SU-DHL-6 (cell line): ENCODE measurements around the gene TMEM168.

ENCODE experiments used
- H2AFZ ChIP-seq: fragments of 200-600 bp; sonication (generic); 2 replicates; pipeline ENCODE4 v1.6.1; 2014; ENCODE audit warnings: low read depth, mild to moderate bottlenecking, moderate library complexity, mixed read lengths, antibody characterized with exemption, low read length; ENCODE audit not compliant: severe bottlenecking
- H3F3A ChIP-seq: fragments of 200-600 bp; shearing (Covaris generic); 2 replicates; pipeline ENCODE4 v1.6.0; 2016; ENCODE audit warnings: antibody characterized with exemption, mild to moderate bottlenecking; ENCODE audit not compliant: insufficient read depth
- H3K27ac ChIP-seq: fragments of 200-600 bp; sonication (generic); 2 replicates; pipeline ENCODE4 v1.5.1; 2016; ENCODE audit warnings: low read depth, mild to moderate bottlenecking, low read length, moderate library complexity, mixed read lengths
- H3K27me3 ChIP-seq: fragments of 200-600 bp; sonication (generic), shearing (Covaris generic); 2 replicates; pipeline ENCODE4 v1.6.0; 2014; ENCODE audit warnings: mild to moderate bottlenecking, low read length
- H3K36me3 ChIP-seq: fragments of 200-600 bp; sonication (generic); 2 replicates; pipeline ENCODE4 v1.6.1; 2014; ENCODE audit warnings: mild to moderate bottlenecking, low read length, mixed read lengths
- H3K4me2 ChIP-seq: fragments of 300-600, 200-600 bp; shearing (Covaris generic), sonication (generic); 2 replicates; pipeline ENCODE4 v1.6.0; 2014; ENCODE audit warnings: low read length, low read depth, mild to moderate bottlenecking; ENCODE audit not compliant: poor library complexity, severe bottlenecking
- H3K4me3 ChIP-seq: fragments of 200-600 bp; sonication (generic); 2 replicates; pipeline ENCODE4 v1.5.1; 2014; ENCODE audit warnings: antibody characterized with exemption, low read length, mild to moderate bottlenecking, mixed read lengths; ENCODE audit not compliant: insufficient read depth, poor library complexity, severe bottlenecking
- H3K79me2 ChIP-seq: fragments of 200-600 bp; sonication (generic); 2 replicates; pipeline ENCODE4 v1.6.1; 2014; ENCODE audit warnings: mild to moderate bottlenecking, low read length, moderate library complexity; ENCODE audit not compliant: insufficient read depth
- H3K9ac ChIP-seq: fragments of 200-600 bp; sonication (generic); 2 replicates; pipeline ENCODE4 v1.7.0; 2014; ENCODE audit warnings: mild to moderate bottlenecking, low read length
- H3K9me2 ChIP-seq: fragments of 200-600 bp; sonication (generic); replicated peaks from 2 replicates; pipeline ENCODE4 v1.6.1; 2014; ENCODE audit warnings: low read length; ENCODE audit not compliant: insufficient read depth
- H3K9me3 ChIP-seq: fragments of 200-600 bp; sonication (generic); 2 replicates; pipeline ENCODE4 v1.6.1; 2014; ENCODE audit warnings: low read length, mixed read lengths; ENCODE audit not compliant: insufficient read depth
- H4K20me1 ChIP-seq: fragments of 200-600 bp; sonication (generic); 2 replicates; pipeline ENCODE4 v1.6.1; 2014; ENCODE audit warnings: low read depth, mild to moderate bottlenecking, antibody characterized with exemption, low read length, moderate library complexity, mixed read lengths
- CTCF ChIP-seq: fragments of 200-600 bp; sonication (generic); IDR thresholded peaks from one replicate; pipeline ENCODE4 v1.5.1; 2017; ENCODE audit warnings: antibody characterized with exemption, mild to moderate bottlenecking, low read length, moderate library complexity; ENCODE audit not compliant: insufficient read depth, poor library complexity, severe bottlenecking
- EZH2phosphoT487 ChIP-seq: fragments of 200-600 bp; sonication (generic), shearing (Covaris generic); conservative IDR thresholded peaks from 2 replicates; pipeline ENCODE4 v1.6.1; 2018; ENCODE audit warnings: mild to moderate bottlenecking, antibody characterized with exemption, low read length, moderate library complexity, mixed read lengths

The TMEM168 gene

GRCh38 chr7:112790586-112791003 lies 402 bp upstream of the TMEM168 start:
- Histone ChIP-seq H3K9me2 (no peaks in the 10 kb centered on the region), H3K4me3 (peak overlapping the region; percentile 83), H3K36me3 (no peaks in the 10 kb centered on the region), H3K27me3 (no peaks in the 10 kb centered on the region), H3K9ac (peak overlapping the region; percentile 69), H3K9me3 (no peaks in the 10 kb centered on the region), H3K27ac (peak overlapping the region; percentile 49), H2AFZ (peak overlapping the region; percentile 95), H3K4me2 (peak overlapping the region; percentile 97), H3F3A (peaks cover 9% of the 10 kb centered on the region; the same call in 1 of the 2 replicates), H4K20me1 (no peaks in the 10 kb centered on the region), H3K79me2 (peaks cover 29% of the 10 kb centered on the region)
- no peak for TF ChIP-seq CTCF
- no peak for TF ChIP-seq EZH2phosphoT487

- H3K4me2 ChIP-seq: peak overlapping the region; percentile 97
- peaks cover 9% of the 10 kb centered on the region; the same call in 1 of the 2 replicates for H3F3A ChIP-seq
- peak overlapping the region; percentile 69 for H3K9ac ChIP-seq
- no peaks in the 10 kb centered on the region for H3K9me3 ChIP-seq
- peak overlapping the region; percentile 95 for H2AFZ ChIP-seq
- H3K4me3 ChIP-seq: peak overlapping the region; percentile 83
- H3K27me3 ChIP-seq: no peaks in the 10 kb centered on the region
- no peak for TF ChIP-seq EZH2phosphoT487
- TF ChIP-seq CTCF: no peak
- no peaks in the 10 kb centered on the region for H3K9me2 ChIP-seq
- peaks cover 3% of the 10 kb centered on the region; the same call in 1 of the 2 replicates for H3K36me3 ChIP-seq
- H4K20me1 ChIP-seq: no peaks in the 10 kb centered on the region
- peak overlapping the region; percentile 49 for H3K27ac ChIP-seq
- H3K79me2 ChIP-seq: peaks cover 29% of the 10 kb centered on the region
Observed at GRCh38 chr7:112789453-112789816, 758 bp downstream of the TMEM168 start.

- H3K27ac ChIP-seq: no peak overlapping the region
- peaks cover 29% of the 10 kb centered on the region for H3K79me2 ChIP-seq
- no peaks in the 10 kb centered on the region for H3K27me3 ChIP-seq
- H3K36me3 ChIP-seq: peaks cover 9% of the 10 kb centered on the region; the same call in 1 of the 2 replicates
- no peaks in the 10 kb centered on the region for H3K9me2 ChIP-seq
- H4K20me1 ChIP-seq: no peaks in the 10 kb centered on the region
- peaks cover 9% of the 10 kb centered on the region; the same call in 1 of the 2 replicates for H3F3A ChIP-seq
- H3K4me3 ChIP-seq: peak overlapping the region; percentile 83
- peak overlapping the region; percentile 97 for H3K4me2 ChIP-seq
- TF ChIP-seq EZH2phosphoT487: no peak
- no peak for TF ChIP-seq CTCF
- no peaks in the 10 kb centered on the region for H3K9me3 ChIP-seq
- peak overlapping the region; percentile 95 for H2AFZ ChIP-seq
- peak overlapping the region; percentile 69 for H3K9ac ChIP-seq
Observed at GRCh38 chr7:112788778-112789343, 1.3 kb downstream of the TMEM168 start.
